VCaP (cell line): ENCODE results near the gene SPAG6.
"Not testable (repeated sequence)": the region's sequence is repeated elsewhere in the genome, so short reads cannot be mapped to it uniquely, and the experiment has no call there.

Experiments
- H3K27ac ChIP-seq: fragments of 450-650 bp; 2 replicates; pipeline ENCODE4 v1.5.1; 2017
- CTCF ChIP-seq: fragments of 450-650 bp; conservative IDR thresholded peaks from 2 replicates; pipeline ENCODE4 v1.5.1; 2017; ENCODE audit warnings: mild to moderate bottlenecking, moderate library complexity

Gene SPAG6

GRCh38 chr10:22386503-22386902, 41.2 kb downstream of the SPAG6 start:
- H3K27ac ChIP-seq: no peak overlapping the region
- no peak for TF ChIP-seq CTCF

- no peak overlapping the region for H3K27ac ChIP-seq
- TF ChIP-seq CTCF: no peak
Measured at GRCh38 chr10:22389856-22390589, 44.7 kb downstream of the SPAG6 start.

GRCh38 chr10:22391600-22391999, 46.3 kb downstream of the SPAG6 start:
- H3K27ac ChIP-seq: no peak overlapping the region
- TF ChIP-seq CTCF: no peak

GRCh38 chr10:22396195-22396594, 50.9 kb downstream of the SPAG6 start:
- H3K27ac ChIP-seq: not testable (repeated sequence)

- H3K27ac ChIP-seq: not testable (repeated sequence)
Measured at GRCh38 chr10:22406916-22407315, 61.6 kb downstream of the SPAG6 start.

GRCh38 chr10:22410394-22410793, 65.1 kb downstream of the SPAG6 start:
- H3K27ac ChIP-seq: no peak overlapping the region
- TF ChIP-seq CTCF: no peak

GRCh38 chr10:22410846-22411245, 65.5 kb downstream of the SPAG6 start:
- TF ChIP-seq CTCF: no peak
- no peak overlapping the region for H3K27ac ChIP-seq

GRCh38 chr10:22414146-22414545, 68.8 kb downstream of the SPAG6 start:
- no peak overlapping the region for H3K27ac ChIP-seq
- TF ChIP-seq CTCF: no peak

GRCh38 chr10:22415072-22415471, 69.8 kb downstream of the SPAG6 start:
- no peak for TF ChIP-seq CTCF
- no peak overlapping the region for H3K27ac ChIP-seq
